K562 (cell line): ENCODE data around the gene STK24. TPM values are rescaled to one million over a fixed set of nuclear protein-coding genes. Genes with fewer than 3 reads are reported as not detected.
"Not testable (repeated sequence)": the region's sequence is repeated elsewhere in the genome, so short reads cannot be mapped to it uniquely, and the experiment has no call there.

Experiments used
- ATAC-seq: fragments of 200-7000 bp; cut with Tn5 transposase; 3 replicates; pipeline ENCODE4 v1.9.1; 2020; ENCODE audit warnings: moderate library complexity
- BruUV-seq: library from RNA; stranded (reverse); fragments of 400-500 nt; replicated peaks from 2 replicates; lab custom pipeline; 2021; lab: Mats Ljungman, UMichigan
- CTCF ChIA-PET: fragments of 300-600 bp; formaldehyde crosslinking; extraction: SDS; loops from one replicate; lab custom pipeline; 2021; ENCODE audit warnings: low intra/inter-chr PET ratio; lab: Yijun Ruan, JAX
- POLR2A ChIA-PET: fragments of 300-600, 350-650 bp; sonication (Branson Sonifier 250); formaldehyde crosslinking; extraction: SDS; loops from one replicate; lab custom pipeline; 2021; ENCODE audit warnings: antibody characterized with exemption, inconsistent platforms; lab: Yijun Ruan, JAX
- DNase-seq, 4 experiments: peaks; one replicate each; pipeline versions ENCODE4 v3.0.0 to v3.0.0-alpha.2; 2011 to 2018; ENCODE audit warnings: low spot score in 3 of 4, mixed read lengths in 3 of 4; ENCODE audit errors: extremely low read depth in 1 of 4
- FAIRE-seq: peaks from 2 replicates; lab custom pipeline; 2011; peaks lifted over from hg19 to GRCh38; lab: Jason Lieb, UNC
- H2AFZ ChIP-seq: 2 replicates; pipeline ENCODE4 v1.6.0; 2011; ENCODE audit warnings: low read depth, low read length, control low read depth, inconsistent platforms
- H3K27ac ChIP-seq: fragments of 200-600 bp; 3 replicates; pipeline ENCODE4 v1.8.0; 2011; ENCODE audit warnings: low read depth, mild to moderate bottlenecking, control low read depth, inconsistent platforms, low read length, moderate library complexity, mixed read lengths; ENCODE audit errors: extremely low read depth
- H3K27me3 ChIP-seq, 2 experiments: fragments of 300-600 bp in 1 of 2; 2 replicates in 1 of 2; 3 replicates in 1 of 2; pipeline versions ENCODE4 v1.6.0 to v1.8.0; 2011; ENCODE audit warnings: inconsistent platforms in 2 of 2, low read length in 2 of 2, mild to moderate bottlenecking in 1 of 2, mixed read lengths in 1 of 2, moderate library complexity in 1 of 2; ENCODE audit not compliant: control insufficient read depth in 2 of 2, insufficient read depth in 2 of 2
- H3K36me3 ChIP-seq: fragments of 300-600 bp; 3 replicates; pipeline ENCODE4 v1.8.0; 2011; ENCODE audit warnings: mild to moderate bottlenecking, low read length, inconsistent platforms; ENCODE audit not compliant: control insufficient read depth, insufficient read depth
- H3K4me1 ChIP-seq, 2 experiments: fragments of 200-600 bp in 1 of 2; replicated peaks in 1 of 2; 2 replicates in 1 of 2; 3 replicates in 1 of 2; pipeline versions ENCODE4 v1.5.1 to v1.8.0; 2011; ENCODE audit warnings: inconsistent platforms in 2 of 2, low read length in 2 of 2, mild to moderate bottlenecking in 1 of 2, mixed read lengths in 1 of 2, moderate library complexity in 1 of 2; ENCODE audit not compliant: control insufficient read depth in 2 of 2, insufficient read depth in 2 of 2
- H3K4me2 ChIP-seq: 2 replicates; pipeline ENCODE4 v1.6.1; 2011; ENCODE audit warnings: low read length, control low read depth, inconsistent platforms, mixed read lengths; ENCODE audit not compliant: insufficient read depth
- H3K4me3 ChIP-seq: fragments of 200-600 bp; sonication (generic), shearing (Covaris generic); 2 replicates; pipeline ENCODE4 v1.5.1; 2016; ENCODE audit warnings: control low read depth, inconsistent platforms
- H3K79me2 ChIP-seq: fragments of 200-600 bp; 3 replicates; pipeline ENCODE4 v1.8.0; 2011; ENCODE audit warnings: low read length, inconsistent platforms; ENCODE audit not compliant: control insufficient read depth, insufficient read depth
- H3K9ac ChIP-seq, 2 experiments: 2 replicates each; pipeline versions ENCODE4 v1.6.0 to v1.6.1; 2011; ENCODE audit warnings: low read depth in 2 of 2, low read length in 2 of 2, control low read depth in 1 of 2, inconsistent platforms in 1 of 2, mild to moderate bottlenecking in 1 of 2, mixed read lengths in 1 of 2; ENCODE audit not compliant: insufficient read depth in 1 of 2
- H3K9me1 ChIP-seq: one replicate; pipeline ENCODE4 v1.6.0; 2011; ENCODE audit warnings: inconsistent platforms, mild to moderate bottlenecking, low read length, moderate library complexity; ENCODE audit not compliant: control insufficient read depth, insufficient read depth
- H3K9me3 ChIP-seq: replicated peaks from 2 replicates; pipeline ENCODE4 v1.5.1; 2011; ENCODE audit warnings: low read depth, low read length, inconsistent platforms; ENCODE audit not compliant: control insufficient read depth, insufficient read depth
- H4K20me1 ChIP-seq: replicated peaks from 2 replicates; pipeline ENCODE4 v1.6.1; 2011; ENCODE audit warnings: low read length, inconsistent platforms, mixed read lengths; ENCODE audit not compliant: control insufficient read depth, insufficient read depth
- FOXJ3 ChIP-seq: sonication (generic); formaldehyde crosslinking; IDR thresholded peaks from 2 replicates; pipeline ENCODE4 v1.4.0; 2020; ENCODE audit warnings: mild to moderate bottlenecking, missing genetic modification reagents
- JUN ChIP-seq, 2 experiments: sonication (generic) in 1 of 2; formaldehyde crosslinking in 1 of 2; IDR thresholded peaks; 2 replicates each; pipeline versions ENCODE4 v1.6.1 to v1.8.0; 2012 to 2022; ENCODE audit warnings: borderline replicate concordance in 2 of 2, mild to moderate bottlenecking in 2 of 2, improper control_type of control experiment in 1 of 2, low read depth in 1 of 2, low read length in 1 of 2, missing genetic modification reagents in 1 of 2
- NFXL1 ChIP-seq: fragments of 450-650 bp; formaldehyde crosslinking; IDR thresholded peaks from 2 replicates; pipeline ENCODE4 v1.4.0; 2021; ENCODE audit warnings: mild to moderate bottlenecking
- TAF1 ChIP-seq: IDR thresholded peaks from 2 replicates; pipeline ENCODE4 v1.6.1; 2011; ENCODE audit warnings: mild to moderate bottlenecking, low read length, moderate library complexity; ENCODE audit not compliant: insufficient read depth, control insufficient read depth, severe bottlenecking; ENCODE audit errors: extremely low read depth
- TAF7 ChIP-seq: fragments of 450-650 bp; IDR thresholded peaks from 2 replicates; pipeline ENCODE4 v1.6.1; 2016; ENCODE audit warnings: missing genetic modification characterization, missing compliant biosample characterization
- ZNF395 ChIP-seq: fragments of 200-800 bp; sonication (Bioruptor generic); IDR thresholded peaks from 2 replicates; pipeline ENCODE4 v1.6.1; 2017; ENCODE audit warnings: missing genetic modification characterization, missing compliant biosample characterization
- ZNF518B ChIP-seq: fragments of 250-450 bp; sonication (Bioruptor Pico); IDR thresholded peaks from 2 replicates; pipeline ENCODE4 v1.5.0; 2021; ENCODE audit warnings: mild to moderate bottlenecking, moderate library complexity
- WGBS: fragments of 100-300 bp; shearing (Covaris generic); methylation state at CpG from one replicate; pipeline ENCODE4 v1.1.6; 2016; ENCODE audit warnings: low coverage, mixed read lengths; ENCODE audit not compliant: insufficient coverage; ENCODE audit errors: missing lambda C conversion rate; 5-methylcytosine and 5-hydroxymethylcytosine counted together
- in situ Hi-C: fragments of 300-500 bp; cut with MboI; formaldehyde crosslinking; loops from 4 replicates; pipeline ENCODE4 v1.15.0; 2018; ENCODE audit warnings: inconsistent platforms, mixed read lengths
- intact Hi-C: fragments of 100-400 bp; cut with micrococcal nuclease; formaldehyde crosslinking; loops from 2 replicates; pipeline ENCODE4 v1.14.2; 2022
- polyA plus RNA-seq, 8 experiments: library from polyadenylated mRNA; depleted of rRNA in 4 of 8; stranded (reverse) in 5 of 8; unstranded in 3 of 8; fragments of >200 nt; fragmentation: Nextera tagmentation in 2 of 8; fragmentation: Illumina TruSeq in 1 of 8; extraction: Ambion mirVana in 2 of 8; extraction: Trizol in 1 of 8; gene quantifications; 2 replicates each; pipeline versions ENCODE4 v1.2.1 to v1.2.3, GENCODE V29; 2011 to 2014; ENCODE audit warnings: inconsistent platforms in 1 of 8, missing spikeins in 1 of 8
- total RNA-seq, 7 experiments: library from RNA; depleted of rRNA in 6 of 7; stranded (reverse); fragments of >200 nt in 6 of 7; fragmentation: Illumina TruSeq in 2 of 7; extraction: Trizol in 2 of 7; gene quantifications; 2 replicates each; pipeline versions ENCODE4 v1.2.1 to v1.2.3, GENCODE V29; 2011 to 2021; ENCODE audit warnings: low replicate concordance in 1 of 7
- TF ChIP-seq, protein P1 (sequence below): IDR thresholded peaks from 3 replicates; pipeline ENCODE4 v1.6.1; 2011; ENCODE audit warnings: borderline replicate concordance, mild to moderate bottlenecking; ENCODE audit not compliant: insufficient read length, insufficient read depth

Gene STK24
- total and polyA plus RNA-seq, 9 of the 15 experiments (the other 6 are each of a cell fraction or from before 2014, with no cell fraction given) = 3.8 to 78.4 (median 28.2) TPM

- peaks cover 0 to 50% of the 10 kb centered on the region in 2 experiments; a peak in 3 of 5 replicates for H3K27me3 ChIP-seq
- in situ Hi-C loops, CTCF ChIA-PET, FAIRE-seq, BruUV-seq, H3K4me1 ChIP-seq, H4K20me1 ChIP-seq, H3K9me1 ChIP-seq, POLR2A ChIA-PET, intact Hi-C loops, ATAC-seq, H3K79me2 ChIP-seq, H3K4me2 ChIP-seq, DNase-seq, H3K36me3 ChIP-seq, H2AFZ ChIP-seq, H3K9me3 ChIP-seq, H3K9ac ChIP-seq, H3K4me3 ChIP-seq, H3K27ac ChIP-seq: not testable (repeated sequence)
- 0% methylated on average over 1 of the region's 2 CpGs for WGBS
Observed at GRCh38 chr13:98615595-98615994, 38.7 kb upstream of the STK24 start.

GRCh38 chr13:98613591-98613990 is 36.7 kb upstream of the STK24 start:
- POLR2A ChIA-PET = interaction anchor here (0.6 kb wide), 1 partner anchor 48 kb away, joined by 3 read pairs; no protein-coding TSS in a partner anchor
- no peaks in the 10 kb centered on the region for H3K9me3 ChIP-seq
- no peak overlapping the region for H3K4me3 ChIP-seq
- no peaks in the 10 kb centered on the region for H3K9me1 ChIP-seq
- intact Hi-C loops (no loop called here), in situ Hi-C loops (no loop called here)
- no peak for ATAC-seq
- H3K27me3 ChIP-seq = peaks cover 7 to 49% of the 10 kb centered on the region in 2 experiments
- no TSS peak for BruUV-seq
- DNase-seq = no peak
- no peak for FAIRE-seq
- H3K9ac ChIP-seq = no peak overlapping the region
- H3K79me2 ChIP-seq = no peaks in the 10 kb centered on the region
- H3K36me3 ChIP-seq = no peaks in the 10 kb centered on the region
- 0% methylated on average over 1 of the region's 1 CpG for WGBS
- H2AFZ ChIP-seq = no peak overlapping the region
- H3K27ac ChIP-seq = no peak overlapping the region
- CTCF ChIA-PET = no interaction called here
- no peaks in the 10 kb centered on the region for H4K20me1 ChIP-seq
- no peaks in the 10 kb centered on the region for H3K4me1 ChIP-seq
- no peak overlapping the region for H3K4me2 ChIP-seq
- TF ChIP-seq NFXL1 (CRISPR knock-in tag) (no peak), FOXJ3 (CRISPR knock-in tag) (no peak), TAF1 (no peak), JUN (IDR thresholded peaks at IDR 0.05; ENCODE audit: borderline replicate concordance, low read depth, low read length) (no peak), JUN (CRISPR knock-in tag; IDR thresholded peaks at IDR 0.05; ENCODE audit: borderline replicate concordance) (no peak), ZNF395 (CRISPR knock-in tag) (no peak), ZNF518B (CRISPR knock-in tag) (no peak), TAF7 (tag) (no peak)
- TF ChIP-seq, protein P1, sequence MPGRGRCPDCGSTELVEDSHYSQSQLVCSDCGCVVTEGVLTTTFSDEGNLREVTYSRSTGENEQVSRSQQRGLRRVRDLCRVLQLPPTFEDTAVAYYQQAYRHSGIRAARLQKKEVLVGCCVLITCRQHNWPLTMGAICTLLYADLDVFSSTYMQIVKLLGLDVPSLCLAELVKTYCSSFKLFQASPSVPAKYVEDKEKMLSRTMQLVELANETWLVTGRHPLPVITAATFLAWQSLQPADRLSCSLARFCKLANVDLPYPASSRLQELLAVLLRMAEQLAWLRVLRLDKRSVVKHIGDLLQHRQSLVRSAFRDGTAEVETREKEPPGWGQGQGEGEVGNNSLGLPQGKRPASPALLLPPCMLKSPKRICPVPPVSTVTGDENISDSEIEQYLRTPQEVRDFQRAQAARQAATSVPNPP = no peak
